ENCODE measurements around the gene SYNM.
"Not testable (repeated sequence)": the region's sequence is repeated elsewhere in the genome, so short reads cannot be mapped to it uniquely, and the experiment has no call there.

Gene SYNM

GRCh38 chr15:99104788-99105513, at the start of gene SYNM:
TSS of gene SYNM (plus strand) at chr15:99105080. CDS start at chr15:99105200, 120 bp downstream.
- peak in 1 of 2 experiments; percentile 23 for DNase-seq (ENCODE audit: low read depth in 2 of 2)

GRCh38 chr15:99055555-99056134, 49.2 kb upstream of the SYNM start:
- no peak for DNase-seq (ENCODE audit: low read depth in 2 of 2)

GRCh38 chr15:99057020-99057419, 47.9 kb upstream of the SYNM start:
- DNase-seq (ENCODE audit: low read depth in 2 of 2) = no peak

GRCh38 chr15:99057697-99058420, 47.0 kb upstream of the SYNM start:
- no peak for DNase-seq (ENCODE audit: low read depth in 2 of 2)

- no peak for DNase-seq (ENCODE audit: low read depth in 2 of 2)
Measured at GRCh38 chr15:99058421-99058870, 46.4 kb upstream of the SYNM start.

- peak; percentile 86 to 88 for DNase-seq (ENCODE audit: low read depth in 2 of 2)
Measured at GRCh38 chr15:99059010-99059981, 45.6 kb upstream of the SYNM start.

GRCh38 chr15:99060186-99060585, 44.7 kb upstream of the SYNM start:
- DNase-seq (ENCODE audit: low read depth in 2 of 2) = not testable (repeated sequence)

GRCh38 chr15:99062226-99062625, 42.7 kb upstream of the SYNM start:
- DNase-seq (ENCODE audit: low read depth in 2 of 2) = no peak

- no peak for DNase-seq (ENCODE audit: low read depth in 2 of 2)
Measured at GRCh38 chr15:99068186-99068585, 36.7 kb upstream of the SYNM start.

- no peak for DNase-seq (ENCODE audit: low read depth in 2 of 2)
Measured at GRCh38 chr15:99070208-99070607, 34.7 kb upstream of the SYNM start.

GRCh38 chr15:99071091-99071680, 33.7 kb upstream of the SYNM start:
- DNase-seq (ENCODE audit: low read depth in 2 of 2) = no peak

- no peak for DNase-seq (ENCODE audit: low read depth in 2 of 2)
Measured at GRCh38 chr15:99073008-99073717, 31.7 kb upstream of the SYNM start.

- no peak for DNase-seq (ENCODE audit: low read depth in 2 of 2)
Measured at GRCh38 chr15:99074446-99074845, 30.4 kb upstream of the SYNM start.

GRCh38 chr15:99075059-99075652, 29.7 kb upstream of the SYNM start:
- not testable (repeated sequence) for DNase-seq (ENCODE audit: low read depth in 2 of 2)

- no peak for DNase-seq (ENCODE audit: low read depth in 2 of 2)
Measured at GRCh38 chr15:99076109-99076508, 28.8 kb upstream of the SYNM start.

GRCh38 chr15:99076555-99077308, 28.1 kb upstream of the SYNM start:
- DNase-seq (ENCODE audit: low read depth in 2 of 2) = peak; percentile 75 to 76

- no peak for DNase-seq (ENCODE audit: low read depth in 2 of 2)
Measured at GRCh38 chr15:99082798-99083197, 22.1 kb upstream of the SYNM start.

GRCh38 chr15:99084965-99085364, 19.9 kb upstream of the SYNM start:
- no peak for DNase-seq (ENCODE audit: low read depth in 2 of 2)

All from fibroblast of skin of left biceps (primary cell).